Hematopoietic multipotent progenitor cell treated with erythropoietin and hydrocortisone succinate and interleukin-3 and kit ligand, for 15 days (in vitro differentiated cells): ENCODE measurements around the gene ITPR2.
"Not testable (repeated sequence)": the region's sequence is repeated elsewhere in the genome, so short reads cannot be mapped to it uniquely, and the experiment has no call there.

ENCODE experiments used
- DNase-seq: peaks from one replicate; pipeline ENCODE4 v3.0.0-alpha.2; 2015; ENCODE audit warnings: low spot score

ITPR2 gene

GRCh38 chr12:26659930-26660329, 173.1 kb downstream of the ITPR2 start:
- DNase-seq: no peak

GRCh38 chr12:26658991-26659390, 174.0 kb downstream of the ITPR2 start:
- DNase-seq: no peak

GRCh38 chr12:26654623-26655022, 178.4 kb downstream of the ITPR2 start:
- no peak for DNase-seq

GRCh38 chr12:26651566-26652188, 181.3 kb downstream of the ITPR2 start:
- peak; percentile 64 for DNase-seq

GRCh38 chr12:26651036-26651435, 182.0 kb downstream of the ITPR2 start:
- no peak for DNase-seq

- no peak for DNase-seq
Observed at GRCh38 chr12:26648999-26649398, 184.0 kb downstream of the ITPR2 start.

GRCh38 chr12:26648584-26648983, 184.4 kb downstream of the ITPR2 start:
- DNase-seq: no peak

GRCh38 chr12:26648066-26648465, 184.9 kb downstream of the ITPR2 start:
- no peak for DNase-seq

- no peak for DNase-seq
Observed at GRCh38 chr12:26647088-26647487, 185.9 kb downstream of the ITPR2 start.

GRCh38 chr12:26646571-26646970, 186.4 kb downstream of the ITPR2 start:
- no peak for DNase-seq

- not testable (repeated sequence) for DNase-seq
Observed at GRCh38 chr12:26644376-26644775, 188.6 kb downstream of the ITPR2 start.

GRCh38 chr12:26643532-26644315, 189.3 kb downstream of the ITPR2 start:
- DNase-seq: no peak

- DNase-seq: no peak
Observed at GRCh38 chr12:26642361-26642760, 190.6 kb downstream of the ITPR2 start.

GRCh38 chr12:26636710-26637328, 196.2 kb downstream of the ITPR2 start:
- no peak for DNase-seq

GRCh38 chr12:26633591-26634210, 199.3 kb downstream of the ITPR2 start:
- DNase-seq: no peak

- DNase-seq: no peak
Observed at GRCh38 chr12:26632756-26633155, 200.2 kb downstream of the ITPR2 start.

GRCh38 chr12:26631846-26632245, 201.1 kb downstream of the ITPR2 start:
- DNase-seq: no peak

- DNase-seq: no peak
Observed at GRCh38 chr12:26630546-26631027, 202.4 kb downstream of the ITPR2 start.

GRCh38 chr12:26629864-26630263, 203.1 kb downstream of the ITPR2 start:
- no peak for DNase-seq

- no peak for DNase-seq
Observed at GRCh38 chr12:26628234-26628633, 204.8 kb downstream of the ITPR2 start.

GRCh38 chr12:26627335-26627734, 205.7 kb downstream of the ITPR2 start:
- no peak for DNase-seq

- DNase-seq: no peak
Observed at GRCh38 chr12:26623136-26623535, 209.9 kb downstream of the ITPR2 start.

- DNase-seq: no peak
Observed at GRCh38 chr12:26622601-26623000, 210.4 kb downstream of the ITPR2 start.
